CD4-positive, alpha-beta T cell treated with Interleukin-6 at 100 ng/mL for 8 hours (primary cell): ENCODE data around the gene LMAN1.

Experiments
- DNase-seq: peaks from one replicate; pipeline ENCODE4 v3.0.0-alpha.2; 2020; ENCODE audit warnings: mixed read lengths, low spot score

The LMAN1 gene

DNA sequence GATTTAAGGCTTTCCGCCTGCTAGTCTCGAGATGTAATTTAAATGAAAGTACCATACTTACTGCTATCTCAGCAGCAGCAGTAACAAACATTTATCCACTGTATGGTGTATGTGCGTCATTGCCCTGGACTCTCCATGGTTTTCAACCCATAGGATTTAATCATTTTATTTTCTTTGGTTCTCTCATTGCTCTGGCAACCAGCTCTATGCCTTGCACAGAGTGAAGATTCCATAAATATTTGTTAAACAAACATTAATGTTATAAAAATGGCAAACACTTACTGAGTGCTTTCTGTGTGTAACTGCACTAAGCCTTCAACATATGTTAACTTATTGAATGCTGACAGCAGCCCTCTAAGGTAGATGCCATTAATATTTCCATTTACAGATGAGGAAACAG is 1.3 kb upstream of the LMAN1 start:
- DNase-seq, result no peak

DNA sequence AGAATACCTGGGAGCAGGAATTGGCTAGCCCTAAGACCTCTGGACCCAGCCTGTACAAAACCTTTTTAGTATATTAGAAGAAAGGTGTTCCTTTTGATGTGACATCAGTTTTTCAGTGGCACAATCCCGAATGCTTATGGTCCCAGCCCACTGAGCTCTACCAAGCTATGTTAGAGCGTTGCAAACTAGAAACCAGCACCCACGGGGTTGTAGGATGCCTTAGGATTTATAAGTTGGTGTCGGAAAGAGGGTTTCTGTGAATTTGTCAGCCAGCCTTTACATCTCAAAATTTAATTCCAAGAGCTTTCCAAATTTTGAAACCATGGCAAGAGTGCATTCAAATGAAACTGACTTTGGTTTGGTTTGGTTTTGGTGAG is 499 bp upstream of the LMAN1 start:
- no peak for DNase-seq

DNA sequence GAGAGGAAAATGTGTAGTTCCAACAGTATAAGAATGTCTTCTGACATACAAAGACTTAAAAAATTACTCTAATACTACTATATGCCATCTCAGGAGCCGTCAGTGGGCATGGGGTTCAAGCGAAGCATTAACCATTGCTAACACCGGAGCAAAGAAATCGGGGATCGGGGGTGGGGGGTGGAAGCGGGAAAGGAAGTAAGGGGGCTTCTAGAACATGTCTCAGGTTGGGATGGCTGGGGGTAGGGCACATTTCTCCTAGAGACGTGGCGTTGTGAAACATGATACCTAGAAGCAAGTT is 702 bp downstream of the LMAN1 start:
- DNase-seq, result no peak

DNA sequence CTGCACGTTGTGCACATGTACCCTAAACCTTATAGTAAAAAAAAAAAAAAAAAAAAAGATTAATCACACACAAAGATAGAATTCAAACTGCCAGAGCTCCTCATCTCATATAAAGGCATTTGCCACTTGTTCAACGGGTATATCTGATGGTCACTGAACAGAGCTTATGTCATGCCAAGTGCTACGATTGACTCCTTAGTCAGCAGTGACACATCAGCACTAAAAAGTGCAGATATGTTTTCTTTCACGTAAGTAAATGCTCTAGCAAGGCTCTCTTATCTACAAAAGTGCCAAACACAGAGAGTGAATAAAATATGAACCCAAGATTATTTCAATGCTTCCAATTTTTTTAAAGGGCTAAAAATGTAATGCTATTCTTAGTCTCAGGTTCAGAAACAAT is 1.1 kb downstream of the LMAN1 start:
- peak; percentile 7 for DNase-seq

DNA sequence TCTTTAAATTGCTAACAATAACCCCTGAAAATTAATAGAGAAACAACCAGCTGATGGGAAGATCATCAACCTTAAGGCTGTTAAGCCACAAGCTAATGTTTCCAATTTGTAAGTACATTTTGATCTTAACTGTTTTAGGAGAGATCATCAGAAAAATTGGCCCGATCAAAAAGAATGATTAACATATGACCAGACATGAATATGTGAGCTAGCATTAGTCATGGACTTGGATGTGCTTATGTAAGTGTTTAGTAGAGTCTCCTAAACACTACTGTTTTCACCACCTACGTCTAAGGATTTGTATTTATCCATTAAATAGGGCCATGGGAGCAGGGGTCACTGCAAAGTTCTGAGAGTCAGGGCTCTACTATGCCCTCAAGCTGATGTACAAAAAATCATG is 4.3 kb downstream of the LMAN1 start:
- no peak for DNase-seq

DNA sequence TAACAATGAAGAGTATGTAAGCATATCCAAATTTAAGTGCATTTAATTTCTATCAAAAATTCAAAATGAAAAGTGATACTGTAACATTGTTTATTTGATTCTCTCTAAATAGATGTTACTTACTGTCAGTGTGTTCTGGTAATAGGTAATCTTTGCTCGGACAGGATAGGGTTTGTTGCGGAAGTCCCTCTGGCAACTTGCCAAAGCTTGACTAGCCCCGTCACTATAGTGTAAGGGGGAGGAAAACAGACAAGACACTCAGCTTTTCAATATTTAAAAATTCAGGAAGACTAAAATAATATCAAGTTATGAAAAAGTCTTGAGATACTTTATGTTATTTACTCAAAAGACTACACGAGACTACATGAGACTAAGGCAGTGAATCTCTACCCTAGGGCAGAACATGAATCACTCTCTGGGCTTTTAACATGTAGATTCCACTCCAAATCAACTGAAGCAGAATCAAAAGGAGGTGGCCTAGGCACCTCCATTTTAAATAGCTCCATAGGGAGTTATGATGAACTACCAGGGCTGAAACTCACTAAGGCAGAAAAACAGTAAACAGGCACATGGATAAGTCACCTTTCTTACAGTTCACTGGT is 5.9 kb downstream of the LMAN1 start:
- no peak for DNase-seq

DNA sequence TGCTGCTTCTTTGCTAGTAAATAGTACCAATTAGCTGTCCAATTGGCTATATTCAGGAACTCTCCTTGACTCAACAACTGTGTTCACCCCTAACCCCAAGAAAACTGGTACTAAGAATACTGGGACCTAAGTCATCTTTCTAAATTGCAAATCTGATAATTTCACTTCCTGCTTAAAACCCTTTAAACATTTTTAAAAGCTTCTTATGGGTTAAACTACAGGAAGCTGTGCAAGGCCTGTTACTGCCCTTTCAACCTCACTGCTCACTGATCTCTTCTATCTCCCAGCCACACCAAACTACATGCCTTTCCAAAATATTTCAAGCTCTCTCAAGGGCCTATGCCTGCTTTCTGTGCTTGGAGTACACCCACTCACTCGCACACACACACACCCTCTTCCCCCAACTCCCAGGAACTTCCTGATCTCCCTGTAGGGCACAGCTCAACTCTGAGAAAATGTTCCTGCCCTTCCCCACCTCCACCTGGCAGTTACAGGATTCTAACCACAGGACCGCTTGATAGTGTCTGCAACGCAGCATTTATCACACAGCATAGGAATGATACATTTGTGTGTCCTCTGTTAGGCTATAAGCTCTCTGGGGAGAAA is 6.7 kb downstream of the LMAN1 start:
- DNase-seq, result no peak

DNA sequence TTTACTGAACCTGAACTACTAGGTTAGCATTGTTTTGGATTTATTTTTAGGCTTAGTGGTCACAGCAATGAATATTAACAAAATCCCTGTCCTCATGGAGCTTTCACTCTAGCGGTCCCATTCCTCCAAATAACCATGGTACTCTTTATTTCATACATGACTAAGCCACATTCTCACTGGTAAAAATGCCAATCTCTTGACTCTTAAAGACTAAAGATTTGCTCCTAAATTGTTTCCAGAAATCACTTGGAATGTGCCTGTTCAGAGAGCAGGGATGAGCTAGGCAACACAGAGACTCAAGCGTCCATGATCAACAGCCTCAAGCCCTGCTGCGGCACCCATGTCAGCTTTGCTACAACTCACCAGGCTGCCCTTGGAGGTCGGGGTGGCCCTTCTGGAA is 13.5 kb downstream of the LMAN1 start:
- DNase-seq, result no peak

DNA sequence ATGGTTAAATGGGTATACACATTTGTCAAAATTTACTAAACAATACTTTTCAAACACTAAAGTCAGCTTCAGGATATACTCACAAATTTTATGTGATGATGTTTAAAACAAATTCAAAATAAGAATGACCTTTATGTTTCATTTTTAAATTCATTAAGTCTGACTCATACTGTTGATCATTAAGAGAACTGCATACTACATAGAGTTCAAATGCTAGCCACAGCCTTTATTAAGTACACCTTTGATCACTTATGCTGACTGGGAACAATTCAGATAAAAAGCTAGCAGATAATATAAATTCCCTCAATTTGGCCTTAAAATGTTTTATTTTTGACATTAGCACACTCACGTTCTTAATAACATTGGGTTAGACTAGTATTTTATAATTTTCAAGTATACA is 14.1 kb downstream of the LMAN1 start:
- DNase-seq, result no peak

DNA sequence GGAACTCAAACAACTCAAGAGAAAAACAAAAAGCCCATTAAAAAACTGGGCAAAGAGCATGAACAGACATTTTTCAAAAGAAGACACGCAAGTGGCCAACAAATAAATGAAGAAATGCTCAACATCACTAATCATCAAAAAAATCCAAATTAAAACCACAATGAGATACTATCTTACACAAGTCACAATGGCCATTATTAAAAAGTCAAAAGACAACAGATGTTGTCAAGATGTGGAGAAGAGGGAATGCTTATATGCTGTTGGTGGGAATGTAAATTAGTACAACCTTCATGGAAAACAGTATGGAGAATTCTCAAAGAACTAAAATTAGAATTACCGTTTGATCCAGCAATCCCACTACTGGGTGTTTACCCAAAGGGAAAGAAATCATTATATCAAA is 15.1 kb downstream of the LMAN1 start:
- no peak for DNase-seq

DNA sequence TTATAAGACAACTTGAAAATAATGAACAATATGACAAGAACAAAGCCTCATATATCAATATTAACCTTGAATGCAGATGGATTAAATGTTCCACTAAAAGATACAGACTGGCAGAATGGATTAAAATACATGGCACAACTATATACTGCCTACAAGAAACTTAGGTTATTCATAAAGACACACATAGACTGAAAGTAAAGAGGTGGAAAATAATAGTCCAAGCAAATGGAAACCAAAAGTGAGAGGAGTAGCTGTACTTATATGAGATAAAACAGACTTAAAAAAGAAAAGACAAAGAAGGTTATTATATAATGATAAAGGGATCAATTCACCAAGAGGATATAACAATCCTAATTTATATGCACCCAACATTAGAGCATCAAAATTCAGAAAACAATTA is 18.2 kb downstream of the LMAN1 start:
- no peak for DNase-seq

DNA sequence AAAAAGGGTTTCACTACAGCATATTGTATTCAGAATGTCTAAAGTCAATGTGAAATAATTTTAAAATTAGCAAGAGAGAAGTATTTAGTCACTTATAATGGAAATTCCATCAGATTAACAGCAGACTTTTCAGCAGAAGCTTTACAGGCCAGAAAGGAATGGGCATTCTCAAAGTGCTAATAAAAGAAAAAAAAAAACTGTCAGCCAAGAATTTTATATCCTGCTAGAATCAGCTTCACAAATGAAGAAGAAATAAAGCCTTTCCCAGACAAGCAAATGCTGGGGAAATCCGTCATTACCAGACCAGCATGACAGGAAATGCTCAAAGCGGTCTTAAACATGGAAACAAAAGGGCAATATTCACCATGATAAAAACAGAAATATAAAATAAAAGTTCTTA is 18.8 kb downstream of the LMAN1 start:
- DNase-seq, result no peak

DNA sequence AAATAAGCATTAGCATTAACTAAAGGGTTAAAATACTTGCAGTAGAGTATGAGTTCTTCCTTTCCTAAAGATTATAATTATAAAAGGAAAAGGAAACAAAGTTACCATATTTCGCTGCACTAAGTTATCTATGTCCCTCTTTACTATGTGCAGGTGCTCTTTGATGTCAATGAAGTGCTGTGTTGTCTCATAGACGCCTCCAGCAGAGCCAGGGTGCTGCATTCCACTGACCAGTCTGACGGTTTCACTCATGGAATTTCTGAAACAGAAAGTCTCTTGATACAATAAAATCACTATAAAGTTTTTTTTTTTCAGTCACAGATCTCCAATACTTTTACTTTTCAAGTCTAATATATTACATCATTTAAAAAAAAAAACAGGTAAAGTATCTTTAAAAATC is 26.1 kb downstream of the LMAN1 start:
- no peak for DNase-seq

DNA sequence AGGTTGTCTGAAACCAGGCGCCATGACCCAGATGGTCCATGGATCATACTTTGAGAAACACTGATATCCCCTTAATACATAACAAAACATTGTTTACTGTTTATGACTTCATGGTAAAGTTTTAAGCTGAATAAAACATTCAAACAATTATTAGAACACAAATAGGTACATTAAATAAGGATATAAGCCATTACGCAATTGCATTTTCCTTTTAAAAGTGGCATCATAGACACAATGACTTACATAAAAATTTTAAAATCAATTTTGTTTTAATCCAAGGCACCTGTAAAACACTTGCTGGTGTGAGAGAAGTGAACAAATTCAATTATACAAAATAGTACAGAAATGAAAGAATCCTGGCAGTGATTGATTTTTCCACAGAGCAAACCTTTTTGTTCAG is 30.4 kb downstream of the LMAN1 start:
- no peak for DNase-seq

DNA sequence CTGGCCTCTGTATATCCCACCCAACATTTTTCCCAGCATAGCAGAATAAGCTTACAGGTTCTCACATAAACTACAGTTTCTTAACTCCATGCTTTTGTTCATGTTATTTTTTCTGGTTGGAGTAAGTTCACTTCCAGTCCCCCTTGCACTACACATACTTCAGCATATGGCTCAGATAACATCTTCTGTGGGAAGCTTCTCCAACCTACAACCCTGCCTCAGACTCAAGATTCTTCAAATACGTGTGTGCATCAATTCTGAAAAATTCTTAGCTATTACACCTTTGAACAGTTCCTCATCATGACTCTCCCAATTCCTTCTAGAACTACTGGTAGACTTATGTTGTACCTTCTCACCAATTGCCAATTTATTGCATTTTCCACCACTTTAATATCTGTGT is 33.1 kb downstream of the LMAN1 start:
- DNase-seq, result no peak

DNA sequence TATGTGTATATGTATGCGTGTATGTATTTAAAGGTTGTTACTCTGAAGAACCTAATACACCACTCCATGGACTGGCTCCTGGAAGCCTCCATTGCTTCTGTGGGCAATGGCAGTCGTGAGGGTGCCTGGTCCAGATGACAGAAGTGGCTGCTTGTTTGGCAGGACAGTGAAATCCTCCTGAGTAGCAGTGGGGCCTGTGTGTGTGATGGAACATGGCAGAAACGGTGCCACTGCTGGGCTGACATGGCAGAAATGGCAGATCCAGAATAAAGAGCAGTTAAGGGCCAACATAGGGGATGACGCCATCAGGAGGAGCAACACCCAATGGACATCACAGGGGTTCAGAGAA is 34.5 kb downstream of the LMAN1 start:
- DNase-seq, result no peak

DNA sequence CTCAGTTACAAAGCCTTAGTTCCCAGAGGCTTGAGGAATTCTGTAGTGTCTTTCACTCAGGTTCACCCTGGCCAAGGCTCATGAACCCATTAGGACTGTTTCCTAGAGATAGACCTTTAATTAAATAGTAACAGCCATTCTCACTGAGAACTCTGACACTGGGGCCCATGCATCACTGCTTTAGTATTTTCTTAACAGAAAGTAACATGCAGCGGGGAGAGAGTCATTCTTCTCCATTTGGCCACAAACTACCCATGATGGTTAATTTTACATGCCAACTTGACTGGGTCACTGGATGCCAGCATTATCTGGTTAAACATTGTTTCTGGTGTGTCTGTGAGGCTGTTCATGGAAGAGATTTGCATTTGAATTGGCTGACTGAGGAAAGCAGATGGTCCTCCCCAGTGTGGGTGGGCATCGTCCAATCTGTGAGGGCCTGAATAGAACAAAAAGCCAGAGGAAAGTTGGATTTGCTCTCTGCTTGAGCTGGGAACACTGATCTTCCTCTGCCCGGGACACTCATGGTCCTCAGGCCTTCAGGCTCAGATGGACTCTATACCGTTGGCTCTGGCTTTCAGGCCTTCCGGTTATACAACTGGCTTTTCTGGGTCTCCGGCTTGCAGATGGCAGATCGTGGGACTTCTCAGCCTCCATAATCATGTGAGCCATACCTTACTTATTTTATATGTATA is 35.0 kb downstream of the LMAN1 start:
- no peak for DNase-seq

DNA sequence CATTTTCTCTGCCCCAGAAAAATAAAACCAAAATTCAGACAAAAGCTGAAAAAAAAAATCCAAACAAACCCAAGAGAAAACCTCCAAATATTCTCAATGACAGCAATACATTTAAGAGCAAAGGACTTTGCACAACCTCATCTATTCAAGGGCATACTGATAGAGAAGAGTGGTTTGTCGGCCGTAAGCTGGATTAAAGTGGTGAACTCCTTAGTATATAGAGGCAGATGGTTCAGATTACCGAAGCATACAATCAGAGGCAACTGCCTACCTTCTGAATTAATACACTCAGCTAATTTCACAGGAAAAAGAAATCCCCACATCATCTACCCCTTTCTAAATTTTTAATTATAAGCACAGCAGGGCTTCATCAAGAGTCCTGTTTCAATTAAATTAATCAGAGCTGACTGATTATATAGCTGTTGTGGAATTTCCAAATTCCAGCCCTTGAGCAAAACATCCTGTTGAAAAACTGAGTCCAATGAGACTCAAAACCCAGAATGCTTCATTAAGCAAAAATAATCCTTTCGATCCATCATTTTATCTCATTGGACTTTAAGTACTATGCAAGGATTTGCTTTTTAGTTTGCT is 40.5 kb downstream of the LMAN1 start, which contains the start of gene CPLX4:
TSS of gene CPLX4 (minus strand) at position 190 of the 591 bp plus-strand sequence. CDS start at position 3, 187 bp downstream.
- DNase-seq, result no peak

DNA sequence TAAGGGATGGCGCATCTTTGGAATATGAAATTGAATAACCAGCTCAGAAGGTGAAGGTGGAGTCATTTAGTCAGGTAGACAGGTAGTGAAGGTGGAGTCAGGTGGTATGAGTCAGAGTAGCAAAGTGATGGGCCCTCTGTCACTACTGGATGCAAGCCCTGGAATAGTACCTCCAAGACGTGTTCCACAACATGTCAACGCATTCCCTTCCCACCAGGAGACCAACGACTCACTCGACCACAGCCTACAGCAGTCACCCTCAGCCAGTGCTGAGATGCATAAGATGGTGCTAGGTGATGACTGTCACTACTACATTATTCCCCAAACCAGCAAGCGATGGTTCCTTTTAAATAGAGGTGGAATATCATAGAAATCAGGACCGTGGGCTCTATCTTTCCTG is 47.4 kb downstream of the LMAN1 start:
- DNase-seq, result no peak

DNA sequence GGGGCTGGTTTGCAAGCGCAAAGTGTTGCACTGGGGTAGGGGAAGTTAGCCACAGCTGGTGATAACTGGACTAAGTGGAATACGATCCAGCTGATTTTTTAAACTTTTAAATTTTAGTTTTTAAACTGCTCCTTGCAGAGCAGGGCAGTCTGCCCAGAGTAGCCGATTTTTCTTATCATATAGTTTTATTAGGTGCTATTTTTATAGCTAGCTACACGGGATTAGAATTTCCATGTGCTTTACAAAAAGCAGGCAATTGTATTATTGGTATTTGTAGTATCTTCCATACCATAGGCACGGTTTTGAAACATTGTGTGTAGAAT is 50.2 kb downstream of the LMAN1 start:
- no peak for DNase-seq

DNA sequence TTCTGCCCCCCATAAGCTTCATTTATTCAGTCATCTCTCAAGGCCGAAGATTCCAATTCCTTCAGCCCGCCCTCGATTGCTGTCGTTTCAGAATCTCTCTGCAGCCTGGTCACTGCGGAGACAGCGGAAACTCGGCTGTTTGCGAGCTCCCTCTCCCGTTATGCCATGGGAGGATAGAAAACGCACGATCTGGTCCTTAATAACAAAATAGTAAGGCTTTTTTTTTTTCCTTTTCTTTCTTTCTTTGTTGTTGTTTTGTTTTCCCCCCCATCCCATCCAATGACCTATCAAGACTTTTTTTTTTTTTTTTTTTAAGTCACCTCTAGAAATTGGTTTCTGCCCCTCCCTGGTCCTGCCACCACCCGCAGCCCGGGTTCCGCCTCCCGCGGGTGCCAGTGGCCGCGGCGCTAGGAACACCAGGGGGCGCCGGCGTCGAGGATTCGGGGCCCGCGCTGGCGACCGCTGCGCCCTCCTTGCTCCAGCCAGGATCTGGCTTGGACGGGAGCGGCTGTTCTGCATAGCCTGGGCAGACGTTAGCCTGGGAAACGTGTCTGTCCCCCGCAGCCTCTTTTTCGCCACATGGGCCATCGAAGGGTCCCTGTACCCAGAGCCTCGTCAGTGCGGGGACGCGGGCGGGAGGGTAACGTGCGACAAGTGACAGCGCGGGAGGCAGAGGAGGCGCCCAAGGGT is 50.7 kb downstream of the LMAN1 start:
- peak; percentile 43 for DNase-seq

DNA sequence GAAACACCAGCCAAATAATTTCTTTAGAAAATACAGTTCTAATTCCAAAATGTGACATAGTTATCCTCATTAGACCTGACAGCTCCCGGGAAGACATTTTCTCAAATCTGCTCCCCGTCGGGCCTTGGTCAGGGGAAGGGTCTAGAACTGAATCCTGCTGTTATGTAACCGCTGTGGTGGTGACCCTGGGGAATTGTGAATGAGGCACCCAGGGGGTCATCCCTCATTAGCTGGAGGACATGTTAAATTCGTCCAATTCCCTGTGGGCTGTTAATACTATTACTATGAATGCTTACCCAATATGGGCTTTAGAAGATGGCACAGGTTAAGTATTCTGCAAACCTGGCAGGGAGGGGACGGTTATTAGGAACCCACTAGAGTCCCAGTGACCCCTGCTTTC is 52.4 kb downstream of the LMAN1 start:
- no peak for DNase-seq

DNA sequence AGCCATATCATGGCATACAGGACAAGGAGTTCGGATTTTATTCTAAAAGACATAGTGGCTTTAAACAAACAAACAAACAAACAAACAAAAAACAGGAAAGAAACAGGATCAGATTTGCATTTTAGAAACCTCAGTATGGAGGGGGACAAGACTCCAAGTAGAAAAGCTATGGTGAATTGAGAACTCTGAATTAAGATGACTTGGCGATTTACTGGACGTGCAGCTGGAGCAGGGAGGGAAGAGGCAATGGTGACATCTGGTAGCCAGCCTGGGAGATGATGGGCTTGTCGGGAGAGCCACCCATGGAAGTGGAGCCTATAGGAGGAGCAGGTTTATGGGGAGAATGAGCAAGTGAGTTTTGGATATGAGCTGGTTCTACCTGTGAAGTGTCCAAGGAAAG is 53.8 kb downstream of the LMAN1 start:
- DNase-seq, result no peak
